H1 (cell line): ENCODE data around the gene IFT25. TPM values are rescaled to one million over a fixed set of nuclear protein-coding genes. Genes with fewer than 3 reads are reported as not detected.

Source experiments
- CTCF ChIA-PET: fragments of 300-600 bp; sonication (Branson Sonifier 250); formaldehyde crosslinking; loops from one replicate; lab custom pipeline; 2021; ENCODE audit not compliant: partially characterized antibody; lab: Charles Lee
- POLR2A ChIA-PET: fragments of 300-600 bp; sonication (Branson Sonifier 250); formaldehyde crosslinking; loops from one replicate; lab custom pipeline; 2021; ENCODE audit warnings: inconsistent platforms; ENCODE audit not compliant: partially characterized antibody; lab: Charles Lee
- DNase-seq, 2 experiments: peaks; one replicate each; pipeline versions ENCODE4 v3.0.0 to v3.0.0-alpha.2; 2010 to 2022; ENCODE audit warnings: low spot score in 2 of 2, low read depth in 1 of 2, mixed read lengths in 1 of 2
- FAIRE-seq: peaks from 2 replicates; lab custom pipeline; 2011; peaks lifted over from hg19 to GRCh38; lab: Jason Lieb, UNC
- H2AFZ ChIP-seq: 2 replicates; pipeline ENCODE4 v1.8.1; 2012; ENCODE audit warnings: low read length, inconsistent platforms
- H2AK5ac ChIP-seq: 2 replicates; pipeline ENCODE4 v1.6.1; 2013; ENCODE audit warnings: low read depth, low read length
- H2BK120ac ChIP-seq: replicated peaks from 2 replicates; pipeline ENCODE3; 2013; ENCODE audit warnings: low read depth, low read length, inconsistent platforms
- H2BK12ac ChIP-seq: 2 replicates; pipeline ENCODE4 v1.6.1; 2013; ENCODE audit warnings: low read depth, low read length
- H2BK15ac ChIP-seq: 2 replicates; pipeline ENCODE4 v1.6.1; 2013; ENCODE audit warnings: low read length
- H2BK20ac ChIP-seq: 2 replicates; pipeline ENCODE4 v1.6.1; 2013; ENCODE audit warnings: low read length
- H2BK5ac ChIP-seq: 2 replicates; pipeline ENCODE4 v1.6.1; 2013; ENCODE audit warnings: low read depth, low read length
- H3K14ac ChIP-seq: 2 replicates; pipeline ENCODE4 v1.6.1; 2013; ENCODE audit warnings: inconsistent platforms; ENCODE audit not compliant: insufficient read length
- H3K18ac ChIP-seq: 2 replicates; pipeline ENCODE4 v1.6.1; 2013; ENCODE audit warnings: low read length; ENCODE audit errors: extremely low read depth
- H3K23ac ChIP-seq: 2 replicates; pipeline ENCODE4 v1.6.1; 2013; ENCODE audit warnings: inconsistent platforms; ENCODE audit not compliant: insufficient read length
- H3K23me2 ChIP-seq: 2 replicates; pipeline ENCODE4 v1.6.1; 2013; ENCODE audit warnings: low read depth, low read length
- H3K27ac ChIP-seq: 2 replicates; pipeline ENCODE4 v1.6.1; 2011; ENCODE audit warnings: low read depth, low read length, inconsistent platforms
- H3K27me3 ChIP-seq, 4 experiments: replicated peaks in 1 of 4; 1 replicate in 1 of 4; 2 replicates in 3 of 4; pipeline versions ENCODE4 v1.6.1 to v1.8.1; 2011 to 2013; ENCODE audit warnings: low read length in 3 of 4, mild to moderate bottlenecking in 3 of 4, inconsistent platforms in 2 of 4, mixed read lengths in 2 of 4, moderate library complexity in 1 of 4; ENCODE audit not compliant: control insufficient read depth in 3 of 4, insufficient read depth in 3 of 4; ENCODE audit errors: extremely low read depth in 1 of 4
- H3K36me3 ChIP-seq, 4 experiments: 2 replicates each; pipeline versions ENCODE4 v1.6.1 to v1.8.1; 2011 to 2013; ENCODE audit warnings: mild to moderate bottlenecking in 4 of 4, low read length in 3 of 4, moderate library complexity in 2 of 4, control low read depth in 1 of 4, inconsistent platforms in 1 of 4; ENCODE audit not compliant: insufficient read depth in 4 of 4, control insufficient read depth in 2 of 4
- H3K4ac ChIP-seq: replicated peaks from 2 replicates; pipeline ENCODE3; 2013; ENCODE audit warnings: low read length, low read depth, mixed read lengths, inconsistent platforms; ENCODE audit not compliant: insufficient read length
- H3K4me1 ChIP-seq, 4 experiments: replicated peaks in 1 of 4; 1 replicate in 1 of 4; 2 replicates in 3 of 4; pipeline versions ENCODE4 v1.6.1 to v1.8.1; 2011 to 2013; ENCODE audit warnings: low read length in 3 of 4, inconsistent platforms in 2 of 4, mixed read lengths in 1 of 4; ENCODE audit not compliant: insufficient read depth in 4 of 4, control insufficient read depth in 3 of 4
- H3K4me2 ChIP-seq, 2 experiments: 2 replicates each; pipeline versions ENCODE4 v1.6.1 to v1.8.1; 2011 to 2013; ENCODE audit warnings: low read depth in 2 of 2, low read length in 2 of 2, control low read depth in 1 of 2, inconsistent platforms in 1 of 2, mild to moderate bottlenecking in 1 of 2; ENCODE audit not compliant: insufficient read depth in 1 of 2
- H3K4me3 ChIP-seq, 4 experiments: fragments of 200-600, 300-600 bp in 1 of 4; sonication (generic), shearing (Covaris generic), sonication (Bioruptor Twin) in 1 of 4; 2 replicates each; pipeline versions ENCODE4 v1.5.1 to v1.8.1; 2011 to 2016; ENCODE audit warnings: low read length in 4 of 4, low read depth in 3 of 4, control low read depth in 2 of 4, inconsistent platforms in 2 of 4, mild to moderate bottlenecking in 2 of 4, mixed read lengths in 1 of 4, moderate library complexity in 1 of 4; ENCODE audit not compliant: insufficient read depth in 2 of 4; ENCODE audit errors: extremely low read depth in 1 of 4
- H3K56ac ChIP-seq: replicated peaks from 2 replicates; pipeline ENCODE3; 2013; ENCODE audit warnings: low read depth, mild to moderate bottlenecking, mixed read lengths, low read length, inconsistent platforms; ENCODE audit not compliant: insufficient read length
- H3K79me1 ChIP-seq: 2 replicates; pipeline ENCODE4 v1.6.1; 2013; ENCODE audit warnings: low read depth, low read length, control low read depth
- H3K79me2 ChIP-seq, 2 experiments: 2 replicates each; pipeline versions ENCODE4 v1.6.1 to v1.8.1; 2012 to 2013; ENCODE audit warnings: low read length in 2 of 2, mild to moderate bottlenecking in 2 of 2, inconsistent platforms in 1 of 2; ENCODE audit not compliant: insufficient read depth in 2 of 2, control insufficient read depth in 1 of 2
- H3K9ac ChIP-seq, 4 experiments: replicated peaks in 1 of 4; 1 replicate in 1 of 4; 2 replicates in 3 of 4; pipeline versions ENCODE4 v1.6.1 to v1.8.1; 2011 to 2013; ENCODE audit warnings: low read depth in 3 of 4, low read length in 3 of 4, control low read depth in 2 of 4, mild to moderate bottlenecking in 2 of 4, moderate library complexity in 2 of 4, inconsistent platforms in 1 of 4; ENCODE audit errors: extremely low read depth in 1 of 4
- H3K9me3 ChIP-seq, 2 experiments: 2 replicates each; pipeline versions ENCODE4 v1.6.1 to v1.8.1; 2012 to 2013; ENCODE audit warnings: mild to moderate bottlenecking in 2 of 2, moderate library complexity in 2 of 2, control low read depth in 1 of 2, inconsistent platforms in 1 of 2, low read depth in 1 of 2, low read length in 1 of 2, mixed read lengths in 1 of 2; ENCODE audit not compliant: insufficient read depth in 2 of 2
- H4K20me1 ChIP-seq, 2 experiments: replicated peaks in 1 of 2; 2 replicates each; pipeline versions ENCODE3 to v1.8.1; 2011 to 2013; ENCODE audit warnings: inconsistent platforms in 2 of 2, low read length in 2 of 2, mild to moderate bottlenecking in 1 of 2; ENCODE audit not compliant: insufficient read depth in 2 of 2, control insufficient read depth in 1 of 2
- H4K5ac ChIP-seq: 2 replicates; pipeline ENCODE4 v1.6.1; 2013; ENCODE audit warnings: low read length, low read depth, mixed read lengths, inconsistent platforms; ENCODE audit not compliant: insufficient read length
- H4K8ac ChIP-seq: 2 replicates; pipeline ENCODE4 v1.8.0; 2013; ENCODE audit warnings: mild to moderate bottlenecking, moderate library complexity, low read length, inconsistent platforms; ENCODE audit not compliant: insufficient read depth; ENCODE audit errors: extremely low read depth
- H4K91ac ChIP-seq: replicated peaks from 2 replicates; pipeline ENCODE3; 2013; ENCODE audit warnings: low read length, mixed read lengths, inconsistent platforms; ENCODE audit not compliant: insufficient read length
- WGBS, 2 experiments: shearing (Covaris generic) in 1 of 2; methylation state at CpG; one replicate each; pipeline versions ENCODE4 v1.1.6 to v1.1.7; 2013 to 2015; ENCODE audit warnings: low lambda C conversion rate in 2 of 2, mixed read lengths in 2 of 2, inconsistent platforms in 1 of 2, low coverage in 1 of 2, missing lambda C conversion rate in 1 of 2; ENCODE audit not compliant: insufficient replicate concordance in 2 of 2, insufficient coverage in 1 of 2, insufficient read length in 1 of 2; ENCODE audit errors: extremely low coverage in 1 of 2, missing lambda C conversion rate in 1 of 2; 5-methylcytosine and 5-hydroxymethylcytosine counted together
- polyA plus RNA-seq, 7 experiments: library from polyadenylated mRNA; depleted of rRNA in 3 of 7; stranded (reverse) in 5 of 7; unstranded in 2 of 7; fragments of >200 nt in 5 of 7; fragments of 200-250 nt in 2 of 7; gene quantifications; 1 replicate in 5 of 7; 2 replicates in 1 of 7; 4 replicates in 1 of 7; pipeline versions ENCODE4 v1.2.1 to v1.2.3, GENCODE V29; 2011 to 2013; ENCODE audit warnings: missing spikeins in 2 of 7, mixed read lengths in 2 of 7
- total RNA-seq: library from RNA; stranded (reverse); fragmentation: NEBNext Ultra II Directional; extraction: Animal tissue kit (Norgen Biotek cat#: 25700); gene quantifications from 2 replicates; pipeline ENCODE4 v1.2.1, GENCODE V29; 2021
- TF ChIP-seq, protein P1 (sequence below): IDR thresholded peaks from 2 replicates; pipeline ENCODE4 v1.6.1; 2012; ENCODE audit warnings: inconsistent platforms

Gene IFT25
- total and polyA plus RNA-seq, 2 of the 8 experiments (the other 6 are each of a cell fraction or from before 2014, with no cell fraction given): 15.0 to 36.3 TPM

DNA sequence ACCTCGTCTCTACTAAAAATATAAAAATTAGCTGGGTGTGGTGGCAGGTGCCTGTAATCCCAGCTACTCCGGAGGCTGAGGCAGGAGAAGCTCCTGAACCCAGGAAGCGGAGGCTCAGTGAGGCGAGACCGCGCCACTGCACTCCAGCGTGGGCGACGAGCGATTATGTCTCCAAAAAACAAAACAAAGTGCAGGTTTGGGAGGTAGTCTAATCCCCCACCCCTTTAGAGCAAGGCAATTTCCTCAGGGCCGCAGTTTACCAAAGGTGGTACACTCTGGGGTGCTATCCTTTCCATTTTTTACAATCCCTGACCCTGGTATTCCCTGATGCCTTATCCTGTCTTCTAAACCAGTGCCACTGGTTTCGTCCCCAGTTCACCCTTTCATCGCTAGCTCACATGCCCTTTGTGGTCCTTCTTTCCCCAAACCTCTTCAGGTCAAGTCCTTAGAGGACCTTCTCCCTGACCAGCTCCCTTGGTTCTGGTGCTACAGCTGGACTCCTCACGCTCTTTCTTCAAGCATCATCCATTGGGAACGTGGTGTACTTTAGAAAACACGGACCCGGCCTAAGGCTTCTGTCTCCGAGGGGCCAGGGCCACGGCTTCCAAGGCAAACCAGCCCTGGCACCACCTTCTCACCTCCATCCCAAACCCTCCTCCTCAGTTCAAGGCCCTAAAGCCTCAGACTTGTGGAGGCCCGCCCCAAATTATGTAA, 873 bp downstream of the IFT25 start:
- TF ChIP-seq, protein P1, sequence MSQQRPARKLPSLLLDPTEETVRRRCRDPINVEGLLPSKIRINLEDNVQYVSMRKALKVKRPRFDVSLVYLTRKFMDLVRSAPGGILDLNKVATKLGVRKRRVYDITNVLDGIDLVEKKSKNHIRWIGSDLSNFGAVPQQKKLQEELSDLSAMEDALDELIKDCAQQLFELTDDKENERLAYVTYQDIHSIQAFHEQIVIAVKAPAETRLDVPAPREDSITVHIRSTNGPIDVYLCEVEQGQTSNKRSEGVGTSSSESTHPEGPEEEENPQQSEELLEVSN: no peak
- no peak overlapping the region for H2BK120ac ChIP-seq
- H3K36me3 ChIP-seq: peaks cover 0 to 3% (median 0%) of the 10 kb centered on the region in 4 experiments; a peak in 3 of 8 replicates
- H3K4me2 ChIP-seq: peak overlapping the region; percentile 75 to 92
- H3K79me1 ChIP-seq: peaks cover 9% of the 10 kb centered on the region
- DNase-seq (no peak), FAIRE-seq (no peak)
- ChIA-PET POLR2A (interaction anchor here (1.3 to 2.1 kb wide), 4 partner anchors 12 to 31 kb away, joined by 4 to 6 read pairs (median 4); no protein-coding TSS in a partner anchor), CTCF (interaction anchor here (0.9 to 3.6 kb wide), 8 partner anchors 10 to 85 kb away, joined by 3 to 19 read pairs (median 4); no protein-coding TSS in a partner anchor)
- H4K5ac ChIP-seq: no peak overlapping the region
- peaks cover 14% of the 10 kb centered on the region for H3K23me2 ChIP-seq
- H2BK5ac ChIP-seq: no peak overlapping the region; the same call in 1 of the 2 replicates
- H2BK20ac ChIP-seq: no peak overlapping the region
- H4K20me1 ChIP-seq: peaks cover 4 to 5% of the 10 kb centered on the region in 2 experiments
- no peak overlapping the region for H3K27ac ChIP-seq
- no peaks in the 10 kb centered on the region for H3K9me3 ChIP-seq
- 0 out of 2 replicates have a peak overlapping the region, but pooled peaks have one; percentile 41 for H3K18ac ChIP-seq
- no peak overlapping the region for H3K14ac ChIP-seq
- H2BK15ac ChIP-seq: peak overlapping the region; percentile 36; the same call in 1 of the 2 replicates
- H3K23ac ChIP-seq: no peak overlapping the region
- no peak overlapping the region for H3K4ac ChIP-seq
- no peak overlapping the region for H2BK12ac ChIP-seq
- no peak overlapping the region for H3K56ac ChIP-seq
- no peak overlapping the region for H4K8ac ChIP-seq
- no peaks in the 10 kb centered on the region for H3K27me3 ChIP-seq
- peaks cover 4 to 13% (median 7%) of the 10 kb centered on the region in 4 experiments for H3K4me1 ChIP-seq
- H4K91ac ChIP-seq: no peak overlapping the region
- no peak overlapping the region for H2AFZ ChIP-seq
- no peak overlapping the region for H2AK5ac ChIP-seq
- 76% methylated on average over 20 of the region's 20 CpGs; no CpG with 5 or more reads in 1 of the 2 experiments for WGBS, 2 experiments
- H3K4me3 ChIP-seq: peak overlapping the region; percentile 77 to 98 (median 79)
- peaks cover 0 to 40% of the 10 kb centered on the region in 2 experiments; a peak in 2 of 4 replicates for H3K79me2 ChIP-seq
- H3K9ac ChIP-seq: peak overlapping the region in 1 of 4 experiments; percentile 10; a peak in 2 of 7 replicates
